ENCODE results near the gene SCAF1.

The SCAF1 gene

GRCh38 chr19:49599378-49600295 lies 42.4 kb upstream of the SCAF1 start:
- Histone ChIP-seq H3K27ac (no peak overlapping the region), H3K27me3 (ENCODE audit: insufficient read depth, low read depth) (no peaks in the 10 kb centered on the region), H3K4me3 (IDR thresholded peaks at IDR 0.05; ENCODE audit: insufficient read depth, low read depth, low read length) (no peak overlapping the region), H3K4me2 (no peak overlapping the region), H3K36me3 (ENCODE audit: insufficient read depth) (peaks cover 6% of the 10 kb centered on the region; the same call in 1 of the 2 replicates), H4K20me1 (ENCODE audit: insufficient read depth) (no peaks in the 10 kb centered on the region), H2AFZ (ENCODE audit: low read depth) (no peak overlapping the region), H3K9ac (no peak overlapping the region), H3K4me1 (ENCODE audit: low read depth, poor library complexity, severe bottlenecking) (no peaks in the 10 kb centered on the region), H3K79me2 (ENCODE audit: insufficient read depth, low read depth) (no peaks in the 10 kb centered on the region)
- TF ChIP-seq CTCF (conservative IDR thresholded peaks at IDR 0.05; ENCODE audit: low read depth, low read length): no peak

GRCh38 chr19:49601482-49602038 lies 40.4 kb upstream of the SCAF1 start:
- Histone ChIP-seq H3K27me3 (ENCODE audit: insufficient read depth, low read depth) (no peaks in the 10 kb centered on the region), H3K9ac (no peak overlapping the region), H3K79me2 (ENCODE audit: insufficient read depth, low read depth) (no peaks in the 10 kb centered on the region), H3K4me1 (ENCODE audit: low read depth, poor library complexity, severe bottlenecking) (no peaks in the 10 kb centered on the region), H3K4me2 (no peak overlapping the region), H4K20me1 (ENCODE audit: insufficient read depth) (no peaks in the 10 kb centered on the region), H3K36me3 (ENCODE audit: insufficient read depth) (peaks cover 6% of the 10 kb centered on the region; the same call in 1 of the 2 replicates), H3K27ac (no peak overlapping the region), H2AFZ (ENCODE audit: low read depth) (no peak overlapping the region), H3K4me3 (IDR thresholded peaks at IDR 0.05; ENCODE audit: insufficient read depth, low read depth, low read length) (no peak overlapping the region)
- TF ChIP-seq CTCF (conservative IDR thresholded peaks at IDR 0.05; ENCODE audit: low read depth, low read length): no peak

DNA sequence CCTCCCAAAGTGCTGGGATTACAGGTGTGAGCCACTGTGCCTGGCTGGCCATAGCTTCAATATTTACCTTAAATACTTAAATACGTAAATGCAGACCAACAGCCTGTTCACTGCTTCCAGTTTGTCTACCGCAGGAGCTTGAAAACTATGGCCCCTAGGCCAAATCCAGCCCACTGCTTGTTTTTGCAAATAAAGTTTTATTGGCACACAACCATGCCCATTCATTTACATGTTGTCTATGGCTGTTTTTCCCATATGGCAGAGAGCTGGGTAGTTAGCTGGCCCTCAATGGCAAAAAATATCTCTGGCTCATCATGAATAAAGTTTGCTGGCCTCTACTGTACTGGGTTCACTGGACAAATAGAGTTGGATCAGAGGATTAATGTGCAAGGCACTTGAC lies 39.2 kb upstream of the SCAF1 start:
- H3K79me2 ChIP-seq (ENCODE audit: insufficient read depth, low read depth): no peaks in the 10 kb centered on the region; the same call in 1 of the 2 replicates
- H3K27me3 ChIP-seq (ENCODE audit: insufficient read depth, low read depth): no peaks in the 10 kb centered on the region
- no peak overlapping the region for H3K4me3 ChIP-seq (IDR thresholded peaks at IDR 0.05; ENCODE audit: insufficient read depth, low read depth, low read length)
- H3K27ac ChIP-seq: no peak overlapping the region
- no peak overlapping the region for H3K4me2 ChIP-seq
- TF ChIP-seq CTCF (conservative IDR thresholded peaks at IDR 0.05; ENCODE audit: low read depth, low read length): no peak
- no peak overlapping the region for H3K9ac ChIP-seq
- H3K36me3 ChIP-seq (ENCODE audit: insufficient read depth): peaks cover 6% of the 10 kb centered on the region; the same call in 1 of the 2 replicates
- H4K20me1 ChIP-seq (ENCODE audit: insufficient read depth): no peaks in the 10 kb centered on the region
- H3K4me1 ChIP-seq (ENCODE audit: low read depth, poor library complexity, severe bottlenecking): no peaks in the 10 kb centered on the region
- H2AFZ ChIP-seq (ENCODE audit: low read depth): no peak overlapping the region

GRCh38 chr19:49605605-49606004 lies 36.4 kb upstream of the SCAF1 start:
- Histone ChIP-seq H3K4me3 (IDR thresholded peaks at IDR 0.05; ENCODE audit: insufficient read depth, low read depth, low read length) (no peak overlapping the region), H3K36me3 (ENCODE audit: insufficient read depth) (no peaks in the 10 kb centered on the region)

More at GRCh38 chr19:49605605-49606004, 36.4 kb upstream of the SCAF1 start:
- Histone ChIP-seq H3K27ac (no peak overlapping the region), H4K20me1 (ENCODE audit: insufficient read depth) (no peaks in the 10 kb centered on the region), H3K4me2 (no peak overlapping the region), H3K9ac (no peak overlapping the region), H3K79me2 (ENCODE audit: insufficient read depth, low read depth) (no peaks in the 10 kb centered on the region; the same call in 1 of the 2 replicates), H2AFZ (ENCODE audit: low read depth) (no peak overlapping the region), H3K27me3 (ENCODE audit: insufficient read depth, low read depth) (no peaks in the 10 kb centered on the region), H3K4me1 (ENCODE audit: low read depth, poor library complexity, severe bottlenecking) (no peaks in the 10 kb centered on the region)
- TF ChIP-seq CTCF (conservative IDR thresholded peaks at IDR 0.05; ENCODE audit: low read depth, low read length): no peak

Measured in KMS-11 (cell line).